Kidney (tissue), 14 donors: ENCODE results near the gene ZNF710. TPM values are rescaled to one million over a fixed set of nuclear protein-coding genes. Genes with fewer than 3 reads are reported as not detected.

Experiments used
- DNase-seq, 5 donors: peaks; one replicate each; pipeline ENCODE4 v3.0.0-alpha.2; 2013 to 2020
- FAIRE-seq: peaks from 2 replicates; lab custom pipeline; 2012; peaks lifted over from hg19 to GRCh38; lab: Jason Lieb, UNC
- H3K27ac ChIP-seq, 2 donors: one replicate each; pipeline ENCODE4 v1.7.0; 2013; ENCODE audit warnings: low read depth in 2 of 2, low read length in 2 of 2, inconsistent platforms in 1 of 2
- H3K27me3 ChIP-seq: one replicate; pipeline ENCODE4 v1.7.1; 2013; ENCODE audit warnings: low read length, inconsistent platforms; ENCODE audit not compliant: control insufficient read depth, insufficient read depth
- H3K36me3 ChIP-seq, 3 donors: one replicate each; pipeline versions ENCODE4 v1.7.0 to v1.7.1; 2013; ENCODE audit warnings: low read length in 3 of 3, control low read depth in 1 of 3, inconsistent platforms in 1 of 3; ENCODE audit not compliant: insufficient read depth in 3 of 3, control insufficient read depth in 2 of 3
- H3K4me1 ChIP-seq, 3 donors: one replicate each; pipeline versions ENCODE4 v1.7.0 to v1.7.1; 2013; ENCODE audit warnings: low read length in 3 of 3, inconsistent platforms in 1 of 3, low read depth in 1 of 3; ENCODE audit not compliant: control insufficient read depth in 2 of 3, insufficient read depth in 2 of 3
- H3K4me3 ChIP-seq, 3 donors: one replicate each; pipeline versions ENCODE4 v1.7.0 to v1.8.1; 2013; ENCODE audit warnings: low read length in 3 of 3, control low read depth in 1 of 3, inconsistent platforms in 1 of 3
- H3K9ac ChIP-seq, 3 donors: one replicate each; pipeline versions ENCODE4 v1.7.0 to v1.7.1; 2013; ENCODE audit warnings: low read length in 3 of 3, control low read depth in 1 of 3, inconsistent platforms in 1 of 3
- H3K9me3 ChIP-seq, 3 donors: one replicate each; pipeline versions ENCODE4 v1.7.0 to v1.7.1; 2013; ENCODE audit warnings: low read length in 3 of 3, control low read depth in 1 of 3, inconsistent platforms in 1 of 3; ENCODE audit not compliant: control insufficient read depth in 2 of 3, insufficient read depth in 1 of 3
- CTCF ChIP-seq: IDR thresholded peaks from 3 replicates; pipeline ENCODE4 v1.5.1; 2012; ENCODE audit warnings: mild to moderate bottlenecking, moderate library complexity, borderline replicate concordance; ENCODE audit not compliant: insufficient read depth; ENCODE audit errors: extremely low read depth
- intact Hi-C: fragments of 100-400 bp; cut with DNase I; formaldehyde crosslinking; loops from one replicate; pipeline ENCODE4 v1.11.1; 2022
- polyA plus RNA-seq: library from polyadenylated mRNA; stranded (reverse); fragments of 350-450 nt; fragmentation: Illumina TruSeq; extraction: RNeasy Lipid Tissue Mini Kit (QIAGEN cat#74804); gene quantifications from one replicate; pipeline ENCODE4 v1.2.3, GENCODE V29; 2014; ENCODE audit warnings: low read depth, low replicate concordance; ENCODE audit not compliant: insufficient read depth
- total RNA-seq: library from RNA; stranded (reverse); fragmentation: NEBNext Ultra II Directional; extraction: Animal tissue kit (Norgen Biotek cat#: 25700); gene quantifications from one replicate; pipeline ENCODE4 v1.2.1, GENCODE V29; 2021
- donor health status: control.
- donor health status: control.
- donor health status: control.
- donor health status: control.
- donor health status: control.
- donor health status: DM: yes; HTN: yes; CAD: no.
- donor health status: Normal renal cell carcinoma (clear cell type).

Gene ZNF710
- total and polyA plus RNA-seq, 2 donors from 2014 or later: 11.0 to 17.0 TPM

DNA sequence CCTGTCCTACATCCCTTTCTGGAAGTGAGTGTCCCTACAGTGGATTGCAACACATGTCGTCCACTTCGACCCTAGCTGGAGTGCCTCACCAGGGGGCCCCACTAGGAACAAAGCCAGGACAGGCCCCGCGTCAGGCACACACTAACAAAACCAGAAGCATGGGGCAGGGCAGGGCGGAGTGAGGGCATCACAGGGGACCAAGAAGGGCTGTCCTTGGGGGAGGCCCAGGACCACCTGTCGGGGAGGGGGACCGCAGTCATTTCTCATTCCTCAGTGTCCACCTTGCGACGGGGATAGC lies 79.3 kb downstream of the ZNF710 start:
- Histone ChIP-seq H3K27me3 (no peaks in the 10 kb centered on the region), H3K27ac (no peak overlapping the region), H3K36me3 (peaks cover 2 to 22% (median 22%) of the 10 kb centered on the region in 3 donors), H3K4me3 (no peak overlapping the region), H3K4me1 (peaks cover 0 to 9% (median 7%) of the 10 kb centered on the region in 3 donors), H3K9me3 (no peaks in the 10 kb centered on the region), H3K9ac (no peak overlapping the region)
- no peak for TF ChIP-seq CTCF
- intact Hi-C loops: no loop called here
- FAIRE-seq (no peak), DNase-seq (no peak)

GRCh38 chr15:90080818-90081393 lies 79.8 kb downstream of the ZNF710 start:
- no peaks in the 10 kb centered on the region for H3K9me3 ChIP-seq
- H3K27ac ChIP-seq: no peak overlapping the region
- intact Hi-C loops: no loop called here
- TF ChIP-seq CTCF: no peak
- H3K4me1 ChIP-seq: peaks cover 0 to 7% (median 5%) of the 10 kb centered on the region in 3 donors
- no peaks in the 10 kb centered on the region for H3K27me3 ChIP-seq
- FAIRE-seq: no peak
- peaks cover 2 to 27% (median 24%) of the 10 kb centered on the region in 3 donors for H3K36me3 ChIP-seq
- DNase-seq: no peak
- H3K9ac ChIP-seq: no peak overlapping the region
- no peak overlapping the region for H3K4me3 ChIP-seq

DNA sequence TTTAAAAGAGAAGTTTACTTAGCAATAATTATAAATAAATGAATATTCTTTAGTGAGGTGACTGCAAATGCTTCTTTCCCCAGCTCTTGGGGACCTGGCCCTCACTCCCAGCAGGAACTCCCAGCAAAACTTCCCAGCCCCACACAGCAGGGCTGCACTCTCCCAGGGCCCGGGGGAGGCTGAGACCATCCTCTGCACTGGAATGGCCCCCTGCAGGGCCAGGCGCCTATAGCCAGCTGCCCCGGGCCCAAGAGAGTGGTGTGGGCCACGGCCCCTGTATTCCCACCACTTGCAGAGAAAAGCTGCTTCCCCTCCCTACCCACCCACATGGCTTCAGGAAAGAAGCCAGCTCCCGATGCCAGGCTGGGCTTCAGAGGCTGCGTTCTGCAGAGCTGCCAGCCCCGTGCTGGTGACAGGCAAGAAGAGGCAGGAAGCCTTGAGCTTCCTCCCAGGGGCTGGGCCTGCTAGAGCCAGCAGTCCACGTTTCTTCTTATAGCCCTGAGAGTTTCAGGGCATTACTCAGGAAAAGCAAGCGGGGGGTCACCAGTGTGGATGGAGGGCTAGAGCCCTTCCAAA lies 81.1 kb downstream of the ZNF710 start:
- Histone ChIP-seq H3K36me3 (peaks cover 2 to 36% (median 31%) of the 10 kb centered on the region in 3 donors), H3K9ac (no peak overlapping the region), H3K4me1 (peaks cover 0 to 4% (median 0%) of the 10 kb centered on the region in 3 donors), H3K27ac (no peak overlapping the region), H3K27me3 (no peaks in the 10 kb centered on the region), H3K4me3 (no peak overlapping the region), H3K9me3 (no peaks in the 10 kb centered on the region)
- intact Hi-C loops: no loop called here
- no peak for TF ChIP-seq CTCF
- FAIRE-seq (no peak), DNase-seq (no peak)
